Psoas muscle (tissue), 8 donors: Measurements from ENCODE around the gene ZBTB7B. TPM values are rescaled to one million over a fixed set of nuclear protein-coding genes. Genes with fewer than 3 reads are reported as not detected.

ENCODE experiments used
- ATAC-seq, 4 donors: fragments of 200-7000 bp; cut with Tn5 transposase; one replicate each; pipeline ENCODE4 v1.9.1; 2020; ENCODE audit warnings: moderate library complexity in 3 of 4, mild to moderate bottlenecking in 2 of 4
- DNase-seq, 2 donors: peaks; one replicate each; pipeline ENCODE4 v3.0.0-alpha.2; 2020
- H3K27ac ChIP-seq: fragments of 200-600 bp; one replicate; pipeline ENCODE4 v1.8.0; 2022
- H3K27me3 ChIP-seq, 3 donors: fragments of 200-600 bp in 1 of 3; one replicate each; pipeline versions ENCODE4 v1.6.1 to v1.8.0; 2013 to 2022; ENCODE audit warnings: low read length in 2 of 3, mild to moderate bottlenecking in 2 of 3, moderate library complexity in 1 of 3; ENCODE audit not compliant: insufficient read depth in 3 of 3
- H3K36me3 ChIP-seq, 2 donors: fragments of 200-600 bp in 1 of 2; one replicate each; pipeline versions ENCODE4 v1.6.1 to v1.8.0; 2013 to 2022; ENCODE audit warnings: low read depth in 1 of 2, mild to moderate bottlenecking in 1 of 2, moderate library complexity in 1 of 2; ENCODE audit not compliant: insufficient read depth in 1 of 2
- H3K4me1 ChIP-seq: fragments of 200-600 bp; one replicate; pipeline ENCODE4 v1.8.0; 2022
- H3K4me3 ChIP-seq: fragments of 200-600 bp; one replicate; pipeline ENCODE4 v1.8.0; 2022; ENCODE audit warnings: mild to moderate bottlenecking
- H3K9me3 ChIP-seq: fragments of 200-600 bp; one replicate; pipeline ENCODE4 v1.8.0; 2022
- WGBS, 3 donors: extraction: QIAGEN DNeasy Blood & Tissue Kit; methylation state at CpG; one replicate each; pipeline versions ENCODE4 v1.1.6 to v1.1.7; 2013; 5-methylcytosine and 5-hydroxymethylcytosine counted together
- intact Hi-C, 2 donors: fragments of 100-400 bp; cut with DNase I; formaldehyde crosslinking; loops; one replicate each; pipeline versions ENCODE4 v1.11.0 to v1.14.2; 2022
- polyA plus RNA-seq, 3 donors: library from polyadenylated mRNA; stranded (reverse); fragments of 200-250 nt; gene quantifications; one replicate each; pipeline ENCODE4 v1.2.3, GENCODE V29; 2013
- total RNA-seq, 4 donors: library from RNA; stranded (reverse); fragmentation: NEBNext Ultra II Directional in 2 of 4; extraction: Animal tissue kit (Norgen Biotek cat#: 25700) in 2 of 4; gene quantifications; one replicate each; pipeline versions ENCODE4 v1.2.1 to v1.2.4, GENCODE V29; 2021 to 2023
- TF ChIP-seq, protein P1 (sequence below): fragments of 200-600 bp; IDR thresholded peaks from one replicate; pipeline ENCODE4 v1.8.0; 2022; ENCODE audit warnings: antibody characterized with exemption
- donor health status: healthy with polysubstance abuse.
- donor health status: DM: no; HTN: no; CAD: no; lungs with moderate emphysema.
- donor health status: Bipolar disorder and iron deficiency.
- donor health status: healthy.
- donor health status: DM: yes; HTN: yes; CAD: no.
- donor health status: DM: no; HTN: no; CAD: no.
- donor health status: DM: no; HTN: no; CAD: no.
- donor health status: DM: yes; HTN: yes; CAD: no.

The ZBTB7B gene
- total and polyA plus RNA-seq, 7 donors: 20.2 to 97.9 (median 55.5) TPM

DNA sequence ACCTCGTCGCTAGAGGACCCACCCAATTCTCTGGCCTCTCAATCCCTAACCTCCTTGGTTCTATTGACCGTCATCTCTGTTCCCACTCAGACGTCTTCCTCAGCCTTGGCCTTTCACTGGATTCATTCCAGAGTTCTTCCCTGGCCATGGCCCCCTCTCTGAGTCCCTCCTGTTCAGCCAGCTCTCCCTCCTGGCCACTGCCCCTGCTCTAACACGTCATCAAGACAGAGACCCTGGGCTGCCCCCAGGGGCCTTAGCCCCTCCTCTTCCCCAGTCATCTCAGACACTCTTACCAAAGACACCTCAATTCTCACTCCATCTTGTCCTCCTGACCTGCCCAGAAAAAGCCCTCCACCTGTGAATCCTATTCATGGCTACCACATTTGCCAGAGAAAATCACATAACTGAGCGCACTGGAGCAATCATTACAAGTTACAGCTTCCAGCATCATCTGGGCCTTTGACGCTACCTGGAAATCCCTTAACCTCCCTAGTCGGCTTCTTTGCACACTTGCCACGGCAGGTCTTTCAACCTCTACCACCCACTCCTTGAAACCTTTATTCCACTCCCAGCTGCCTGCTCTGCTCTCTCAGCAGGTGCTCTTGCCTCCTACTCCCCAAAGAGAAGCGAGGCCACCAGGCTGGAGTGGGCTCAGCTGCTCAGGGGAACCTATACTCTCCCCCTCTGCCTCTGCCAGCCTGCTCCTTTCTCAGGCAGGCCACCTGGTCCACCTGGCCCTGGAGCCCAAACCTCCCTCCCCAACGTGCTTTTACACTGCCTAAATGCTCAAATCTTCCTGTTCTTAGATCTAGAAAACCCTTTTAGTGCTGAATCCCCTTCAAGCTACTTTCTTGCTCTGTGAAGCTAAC lies 17.0 kb downstream of the ZBTB7B start:
- intact Hi-C loops: no loop called here

DNA sequence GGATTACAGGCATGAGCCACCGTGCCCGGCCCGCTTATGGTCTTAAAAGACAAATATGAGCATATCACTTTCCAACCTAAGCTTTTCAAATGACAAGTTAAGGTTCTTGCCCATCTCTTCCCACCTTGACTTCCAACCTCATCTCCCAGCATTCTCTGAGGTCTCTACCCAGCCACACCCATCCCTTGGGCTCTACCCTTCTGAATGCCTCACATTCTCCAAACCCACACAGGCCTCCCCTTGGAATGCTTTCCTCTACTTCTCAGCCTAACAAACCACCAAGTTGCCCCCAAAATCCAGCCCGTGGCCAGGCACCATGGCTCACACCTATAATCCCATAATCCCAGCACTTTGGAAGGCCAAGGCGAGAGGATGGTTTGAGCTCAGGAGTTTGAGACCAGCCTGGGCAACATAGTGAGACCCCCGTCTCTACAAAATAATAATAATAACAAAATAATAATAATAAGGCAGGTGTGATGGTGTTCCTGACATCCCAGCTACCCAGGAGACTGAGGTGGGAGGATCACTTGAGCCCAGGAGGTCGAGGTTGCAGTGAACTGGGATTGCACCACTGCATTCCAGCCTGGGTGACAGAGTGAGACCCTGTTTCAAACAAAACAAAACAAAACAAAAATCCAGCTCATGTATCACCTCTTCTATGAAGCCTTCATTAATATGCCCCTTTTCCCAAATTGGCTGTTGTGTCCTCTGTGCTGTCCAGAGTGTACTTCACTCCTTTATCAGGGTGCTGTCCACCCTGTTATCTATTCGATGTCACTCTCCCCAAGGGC lies 19.7 kb downstream of the ZBTB7B start:
- no peaks in the 10 kb centered on the region for H3K27me3 ChIP-seq
- DNase-seq (no peak), ATAC-seq (no peak)
- no peaks in the 10 kb centered on the region for H3K9me3 ChIP-seq
- TF ChIP-seq, protein P1, sequence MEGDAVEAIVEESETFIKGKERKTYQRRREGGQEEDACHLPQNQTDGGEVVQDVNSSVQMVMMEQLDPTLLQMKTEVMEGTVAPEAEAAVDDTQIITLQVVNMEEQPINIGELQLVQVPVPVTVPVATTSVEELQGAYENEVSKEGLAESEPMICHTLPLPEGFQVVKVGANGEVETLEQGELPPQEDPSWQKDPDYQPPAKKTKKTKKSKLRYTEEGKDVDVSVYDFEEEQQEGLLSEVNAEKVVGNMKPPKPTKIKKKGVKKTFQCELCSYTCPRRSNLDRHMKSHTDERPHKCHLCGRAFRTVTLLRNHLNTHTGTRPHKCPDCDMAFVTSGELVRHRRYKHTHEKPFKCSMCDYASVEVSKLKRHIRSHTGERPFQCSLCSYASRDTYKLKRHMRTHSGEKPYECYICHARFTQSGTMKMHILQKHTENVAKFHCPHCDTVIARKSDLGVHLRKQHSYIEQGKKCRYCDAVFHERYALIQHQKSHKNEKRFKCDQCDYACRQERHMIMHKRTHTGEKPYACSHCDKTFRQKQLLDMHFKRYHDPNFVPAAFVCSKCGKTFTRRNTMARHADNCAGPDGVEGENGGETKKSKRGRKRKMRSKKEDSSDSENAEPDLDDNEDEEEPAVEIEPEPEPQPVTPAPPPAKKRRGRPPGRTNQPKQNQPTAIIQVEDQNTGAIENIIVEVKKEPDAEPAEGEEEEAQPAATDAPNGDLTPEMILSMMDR: no peak
- H3K4me3 ChIP-seq: no peak overlapping the region
- H3K36me3 ChIP-seq: no peaks in the 10 kb centered on the region
- peaks cover 10% of the 10 kb centered on the region for H3K4me1 ChIP-seq
- H3K27ac ChIP-seq: no peak overlapping the region
- WGBS, 3 donors: 80 to 85% (median 83%) methylated on average over 8 of the region's 8 CpGs
- intact Hi-C loops: no loop called here

More for the DNA sequence above, 17.0 kb downstream of the ZBTB7B start:
- no peak overlapping the region for H3K27ac ChIP-seq
- peaks cover 20% of the 10 kb centered on the region for H3K4me1 ChIP-seq
- no peaks in the 10 kb centered on the region for H3K27me3 ChIP-seq
- 72 to 73% (median 72%) methylated on average over 11 of the region's 11 CpGs for WGBS, 3 donors
- TF ChIP-seq, protein P1: no peak
- no peaks in the 10 kb centered on the region for H3K9me3 ChIP-seq
- no peak overlapping the region for H3K4me3 ChIP-seq
- ATAC-seq (no peak), DNase-seq (no peak)
- H3K36me3 ChIP-seq: peaks cover 0 to 23% of the 10 kb centered on the region in 2 donors

DNA sequence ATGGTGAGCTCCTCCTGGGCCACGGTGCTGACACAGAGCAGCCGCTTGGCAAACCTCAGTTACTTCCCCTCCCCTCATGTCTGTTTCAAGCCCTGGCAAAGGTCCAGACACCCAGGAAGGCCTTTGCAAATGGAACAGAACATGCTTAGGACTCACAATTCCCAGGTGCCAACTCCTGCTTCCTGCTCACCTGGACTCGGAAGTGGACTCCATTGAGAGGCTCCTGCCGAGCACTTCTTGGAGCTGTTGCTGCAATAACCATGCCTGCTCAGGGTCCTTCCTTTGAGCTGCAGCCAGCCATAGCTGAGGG lies 20.3 kb downstream of the ZBTB7B start:
- WGBS, 3 donors: 69 to 83% (median 72%) methylated on average over 4 of the region's 4 CpGs
- Histone ChIP-seq H3K27me3 (no peaks in the 10 kb centered on the region), H3K36me3 (no peaks in the 10 kb centered on the region), H3K27ac (no peak overlapping the region), H3K4me3 (no peak overlapping the region), H3K4me1 (peaks cover 7% of the 10 kb centered on the region), H3K9me3 (no peaks in the 10 kb centered on the region)
- intact Hi-C loops: no loop called here
- no peak for DNase-seq
- TF ChIP-seq, protein P1: no peak
- ATAC-seq: no peak

DNA sequence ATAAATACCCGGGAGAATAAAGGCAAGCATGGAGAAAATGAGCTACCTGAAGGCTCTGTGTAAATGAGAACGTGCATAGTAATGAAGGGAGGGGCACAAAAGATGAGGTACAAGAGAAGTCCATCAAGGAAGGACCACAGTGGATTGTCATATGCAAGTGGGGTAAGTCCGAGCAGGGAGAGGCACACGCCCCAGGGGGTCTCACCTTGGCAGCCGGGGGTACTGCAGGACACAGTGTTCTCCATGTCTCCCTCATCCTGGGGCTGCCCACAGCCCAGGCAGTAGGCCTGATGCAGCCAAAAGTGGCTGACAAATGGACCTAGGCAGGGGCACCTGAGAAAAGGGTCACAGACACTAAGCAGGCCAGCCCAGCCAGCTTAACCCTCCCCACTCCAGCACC lies 21.0 kb downstream of the ZBTB7B start:
- 74 to 82% (median 81%) methylated on average over 5 of the region's 5 CpGs for WGBS, 3 donors
- no peaks in the 10 kb centered on the region for H3K27me3 ChIP-seq
- no peaks in the 10 kb centered on the region for H3K36me3 ChIP-seq
- H3K9me3 ChIP-seq: no peaks in the 10 kb centered on the region
- no peak overlapping the region for H3K27ac ChIP-seq
- intact Hi-C loops: no loop called here
- peak in 1 of 4 donors; percentile 9 for ATAC-seq
- H3K4me1 ChIP-seq: no peaks in the 10 kb centered on the region
- no peak overlapping the region for H3K4me3 ChIP-seq
- DNase-seq: no peak
- TF ChIP-seq, protein P1: no peak
